CD4-positive, CD25-positive, alpha-beta regulatory T cell (primary cell): Measurements from ENCODE around the gene SLC25A33. TPM values are rescaled to one million over a fixed set of nuclear protein-coding genes. Genes with fewer than 3 reads are reported as not detected.

Source experiments
- polyA plus RNA-seq, 4 donors: library from polyadenylated mRNA; unstranded; fragments of 300-500 nt; fragmentation: Illumina TruSeq; gene quantifications; one replicate each; pipeline ENCODE4 v1.2.3, GENCODE V29; 2021
- total RNA-seq: library from RNA; stranded (reverse); gene quantifications from one replicate; pipeline ENCODE4 v1.2.3, GENCODE V29; 2022

SLC25A33 gene
- total and polyA plus RNA-seq, 5 donors from 2014 or later = 2.7 to 4.5 (median 3.7) TPM

Other genes with a start within 250 kb of the SLC25A33 start
- gene SPSB1, start 246.6 kb upstream of the SLC25A33 start, total RNA-seq = 19.7 TPM
- gene SPSB1, start 246.6 kb upstream of the SLC25A33 start, polyA plus RNA-seq = 10 to 100 TPM in 3 of 4 donors, 1 to 10 TPM in 1; 7.0 to 12.3 (median 11.9) TPM
- gene TMEM201, start 49.4 kb downstream of the SLC25A33 start, total RNA-seq = 12.1 TPM
- 1 to 10 TPM; 1.1 to 1.6 (median 1.4) TPM for gene TMEM201, start 49.4 kb downstream of the SLC25A33 start, polyA plus RNA-seq
- 187 TPM for gene PIK3CD, start 112.3 kb downstream of the SLC25A33 start, total RNA-seq
- gene PIK3CD, start 112.3 kb downstream of the SLC25A33 start, polyA plus RNA-seq = 10 to 100 TPM; 47.3 to 63.2 (median 52.5) TPM